ENCODE measurements around the gene ZDHHC14. TPM values are rescaled to one million over a fixed set of nuclear protein-coding genes. Genes with fewer than 3 reads are reported as not detected.

Gene ZDHHC14
- total and polyA plus RNA-seq, 2 of the 8 experiments (the other 6 are each of a cell fraction or from before 2014, with no cell fraction given) = 2.9 to 5.3 TPM

DNA sequence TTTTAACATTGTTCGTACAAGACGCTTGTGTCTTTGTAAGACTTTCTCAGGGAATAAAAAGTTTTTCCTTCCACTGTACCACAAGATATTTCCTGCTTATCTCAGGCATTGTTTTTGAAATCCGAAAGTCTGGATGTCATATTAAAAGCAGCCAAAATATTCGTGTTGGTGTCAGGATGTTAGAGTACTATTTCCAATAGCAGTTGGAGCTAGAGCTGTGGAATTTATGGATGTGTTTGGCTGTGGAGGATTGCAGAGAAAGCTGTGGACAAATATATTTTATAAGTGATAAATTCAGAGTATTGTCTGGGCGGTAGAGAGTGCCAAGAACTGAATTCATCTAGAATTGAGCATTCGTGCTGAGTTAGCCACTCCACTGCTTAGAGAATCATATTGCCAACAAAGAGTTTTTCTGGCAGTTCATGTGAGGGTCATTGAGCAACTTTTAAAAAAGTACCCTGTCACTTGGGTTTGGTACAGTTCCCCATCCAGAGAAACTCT, 57.7 kb downstream of the ZDHHC14 start (continued):
- TF ChIP-seq MAX (IDR thresholded peaks at IDR 0.05) (no peak), EP300 (IDR thresholded peaks at IDR 0.05; ENCODE audit: borderline replicate concordance in 1 of 2, low read depth in 2 of 2, low read length in 2 of 2) (no peak), BRCA1 (IDR thresholded peaks at IDR 0.05; ENCODE audit: low read depth, low read length) (no peak), CHD2 (IDR thresholded peaks at IDR 0.05; ENCODE audit: low read length) (no peak), KDM5A (IDR thresholded peaks at IDR 0.05; ENCODE audit: low read length) (no peak), NRF1 (IDR thresholded peaks at IDR 0.05; ENCODE audit: low read depth, low read length) (no peak)
- TF ChIP-seq, protein P1, sequence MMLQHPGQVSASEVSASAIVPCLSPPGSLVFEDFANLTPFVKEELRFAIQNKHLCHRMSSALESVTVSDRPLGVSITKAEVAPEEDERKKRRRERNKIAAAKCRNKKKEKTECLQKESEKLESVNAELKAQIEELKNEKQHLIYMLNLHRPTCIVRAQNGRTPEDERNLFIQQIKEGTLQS (IDR thresholded peaks at IDR 0.05; ENCODE audit: insufficient read depth, low read depth, low read length) = no peak
